B cell (primary cell): ENCODE data around the gene MAFG. TPM values are rescaled to one million over a fixed set of nuclear protein-coding genes. Genes with fewer than 3 reads are reported as not detected.

Experiments
- ATAC-seq: fragments of 200-7000 bp; cut with Tn5 transposase; one replicate; pipeline ENCODE4 v1.10.0; 2021; ENCODE audit warnings: low read depth, mild to moderate bottlenecking, moderate number of reproducible peaks, moderate library complexity
- CTCF ChIA-PET: fragments of 350-600 bp; sonication (Branson Sonifier 250); formaldehyde crosslinking; loops from one replicate; lab custom pipeline; 2021; ENCODE audit warnings: antibody characterized with exemption, inconsistent platforms; lab: Charles Lee
- POLR2A ChIA-PET: fragments of 350-600 bp; sonication (Branson Sonifier 250); formaldehyde crosslinking; loops from one replicate; lab custom pipeline; 2021; ENCODE audit warnings: antibody characterized with exemption; lab: Charles Lee
- DNase-seq: peaks from one replicate; pipeline ENCODE4 v3.0.0; 2013
- H2AFZ ChIP-seq: 2 replicates; pipeline ENCODE4 v1.6.1; 2012; ENCODE audit warnings: mild to moderate bottlenecking, low read depth, low read length; ENCODE audit not compliant: insufficient read depth, poor library complexity, severe bottlenecking
- H3K27ac ChIP-seq, 2 donors: 1 replicate in 1 of 2; 2 replicates in 1 of 2; pipeline ENCODE4 v1.5.1; 2012 to 2013; ENCODE audit warnings: low read length in 2 of 2, mild to moderate bottlenecking in 2 of 2, moderate library complexity in 1 of 2
- H3K27me3 ChIP-seq, 4 experiments: fragments of 200-600 bp in 1 of 4; sonication (generic) in 1 of 4; replicated peaks in 1 of 4; 1 replicate in 2 of 4; 2 replicates in 2 of 4; pipeline versions ENCODE4 v1.6.1 to v1.7.0; 2013 to 2016; ENCODE audit warnings: low read length in 3 of 4, mild to moderate bottlenecking in 2 of 4, mixed read lengths in 1 of 4, moderate library complexity in 1 of 4; ENCODE audit not compliant: insufficient read depth in 4 of 4, control insufficient read depth in 3 of 4; ENCODE audit errors: control extremely low read depth in 1 of 4
- H3K36me3 ChIP-seq, 2 experiments: replicated peaks in 1 of 2; 1 replicate in 1 of 2; 2 replicates in 1 of 2; pipeline versions ENCODE4 v1.6.1 to v1.7.1; 2013; ENCODE audit warnings: low read length in 1 of 2; ENCODE audit not compliant: insufficient read depth in 2 of 2, control insufficient read depth in 1 of 2; ENCODE audit errors: control extremely low read depth in 1 of 2, extremely low read depth in 1 of 2
- H3K4me1 ChIP-seq, 2 donors: fragments of 200-600 bp in 1 of 2; sonication (generic) in 1 of 2; 1 replicate in 1 of 2; 2 replicates in 1 of 2; pipeline versions ENCODE4 v1.5.1 to v1.6.1; 2013 to 2017; ENCODE audit warnings: low read length in 2 of 2; ENCODE audit not compliant: control insufficient read depth in 2 of 2, insufficient read depth in 2 of 2
- H3K4me2 ChIP-seq: replicated peaks from 2 replicates; pipeline ENCODE3; 2012; ENCODE audit warnings: mild to moderate bottlenecking, low read depth, low read length; ENCODE audit not compliant: poor library complexity, severe bottlenecking
- H3K4me3 ChIP-seq, 5 experiments: fragments of 200-600 bp in 1 of 5; sonication (generic) in 1 of 5; 1 replicate in 3 of 5; 2 replicates in 2 of 5; pipeline versions ENCODE4 v1.5.1 to v1.7.0; 2011 to 2016; ENCODE audit warnings: low read length in 4 of 5, mild to moderate bottlenecking in 4 of 5, low read depth in 2 of 5, control low read depth in 1 of 5, moderate library complexity in 1 of 5; ENCODE audit not compliant: insufficient read depth in 1 of 5; ENCODE audit errors: control extremely low read depth in 1 of 5, extremely low read depth in 1 of 5
- H3K79me2 ChIP-seq: fragments of 200-600 bp; sonication (generic); one replicate; pipeline ENCODE4 v1.6.0; 2016; ENCODE audit warnings: low read length; ENCODE audit not compliant: control insufficient read depth, insufficient read depth
- H3K9ac ChIP-seq: fragments of 200-600 bp; sonication (generic); 2 replicates; pipeline ENCODE4 v1.6.1; 2017; ENCODE audit warnings: mild to moderate bottlenecking, low read length, moderate library complexity
- H3K9me3 ChIP-seq, 3 donors: one replicate each; pipeline versions ENCODE4 v1.6.1 to v1.7.1; 2013; ENCODE audit warnings: low read length in 2 of 3; ENCODE audit not compliant: control insufficient read depth in 2 of 3, insufficient read depth in 1 of 3; ENCODE audit errors: control extremely low read depth in 1 of 3
- H4K20me1 ChIP-seq: 2 replicates; pipeline ENCODE4 v1.6.0; 2012; ENCODE audit warnings: mild to moderate bottlenecking, low read length; ENCODE audit not compliant: insufficient read depth, control insufficient read depth, poor library complexity, severe bottlenecking
- H3K27ac Mint-ChIP-seq: one replicate; pipeline ENCODE4 v1.8.0; 2021; ENCODE audit warnings: mixed read lengths
- H3K27me3 Mint-ChIP-seq: one replicate; pipeline ENCODE4 v1.8.0; 2021; ENCODE audit warnings: mixed read lengths
- H3K4me1 Mint-ChIP-seq: one replicate; pipeline ENCODE4 v1.8.0; 2021; ENCODE audit warnings: mixed read lengths
- H3K4me3 Mint-ChIP-seq: one replicate; pipeline ENCODE4 v1.8.0; 2021; ENCODE audit warnings: mixed read lengths
- H3K9me3 Mint-ChIP-seq: one replicate; pipeline ENCODE4 v1.8.0; 2022; ENCODE audit warnings: mixed read lengths; ENCODE audit not compliant: insufficient read depth
- EZH2 ChIP-seq: IDR thresholded peaks from 2 replicates; pipeline ENCODE4 v1.6.1; 2012; ENCODE audit warnings: borderline replicate concordance, low read depth, mild to moderate bottlenecking, moderate library complexity, low read length; ENCODE audit not compliant: insufficient read depth, poor library complexity, severe bottlenecking
- WGBS: methylation state at CpG from one replicate; pipeline ENCODE4 v1.1.5; 2013; ENCODE audit warnings: missing lambda C conversion rate; ENCODE audit not compliant: insufficient coverage; 5-methylcytosine and 5-hydroxymethylcytosine counted together
- intact Hi-C: fragments of 100-400 bp; cut with micrococcal nuclease; formaldehyde crosslinking; loops from one replicate; pipeline ENCODE4 v1.10.0; 2022
- polyA plus RNA-seq: library from polyadenylated mRNA; depleted of rRNA; stranded (reverse); fragments of >200 nt; gene quantifications from 2 replicates; pipeline ENCODE4 v1.2.3, GENCODE V29; 2012
- total RNA-seq, 2 donors: library from RNA; stranded (reverse); fragments of 120-200 nt in 1 of 2; gene quantifications; 1 replicate in 1 of 2; 2 replicates in 1 of 2; pipeline versions ENCODE4 v1.2.3 to v1.2.4, GENCODE V29; 2013 to 2022
- TF ChIP-seq, protein P1 (sequence below): fragments of 200-600 bp; IDR thresholded peaks from one replicate; pipeline ENCODE4 v1.8.0; 2022; ENCODE audit warnings: antibody characterized with exemption, mild to moderate bottlenecking

MAFG gene
- total and polyA plus RNA-seq, 2 donors (not counting 1 experiment from before 2014, with no cell fraction given): 11.4 to 27.9 TPM

DNA sequence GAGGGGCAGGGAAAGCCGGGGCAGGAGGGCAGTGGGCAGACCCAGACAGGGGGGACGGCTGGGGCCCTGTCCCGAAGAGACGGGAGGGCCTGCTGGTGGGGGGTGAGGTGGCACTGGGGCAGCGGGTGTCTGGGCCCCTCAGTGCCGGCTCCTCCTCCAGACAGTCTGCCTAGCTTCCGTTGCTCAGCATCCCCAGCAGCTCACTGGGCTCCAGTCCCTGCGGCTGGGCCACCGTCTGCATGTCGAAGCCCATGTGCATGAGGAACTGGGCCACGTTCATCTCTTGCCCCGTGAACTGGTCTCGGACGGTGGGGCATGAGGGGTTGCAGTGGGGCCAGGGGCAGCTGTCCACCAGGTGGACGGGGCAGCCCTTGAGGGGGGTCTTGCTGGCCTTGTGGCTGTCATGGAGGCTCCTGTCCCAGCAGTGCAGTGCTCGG lies 25.3 kb upstream of the MAFG start:
- TF ChIP-seq, protein P1, sequence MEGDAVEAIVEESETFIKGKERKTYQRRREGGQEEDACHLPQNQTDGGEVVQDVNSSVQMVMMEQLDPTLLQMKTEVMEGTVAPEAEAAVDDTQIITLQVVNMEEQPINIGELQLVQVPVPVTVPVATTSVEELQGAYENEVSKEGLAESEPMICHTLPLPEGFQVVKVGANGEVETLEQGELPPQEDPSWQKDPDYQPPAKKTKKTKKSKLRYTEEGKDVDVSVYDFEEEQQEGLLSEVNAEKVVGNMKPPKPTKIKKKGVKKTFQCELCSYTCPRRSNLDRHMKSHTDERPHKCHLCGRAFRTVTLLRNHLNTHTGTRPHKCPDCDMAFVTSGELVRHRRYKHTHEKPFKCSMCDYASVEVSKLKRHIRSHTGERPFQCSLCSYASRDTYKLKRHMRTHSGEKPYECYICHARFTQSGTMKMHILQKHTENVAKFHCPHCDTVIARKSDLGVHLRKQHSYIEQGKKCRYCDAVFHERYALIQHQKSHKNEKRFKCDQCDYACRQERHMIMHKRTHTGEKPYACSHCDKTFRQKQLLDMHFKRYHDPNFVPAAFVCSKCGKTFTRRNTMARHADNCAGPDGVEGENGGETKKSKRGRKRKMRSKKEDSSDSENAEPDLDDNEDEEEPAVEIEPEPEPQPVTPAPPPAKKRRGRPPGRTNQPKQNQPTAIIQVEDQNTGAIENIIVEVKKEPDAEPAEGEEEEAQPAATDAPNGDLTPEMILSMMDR: no peak
- no peak for TF ChIP-seq EZH2
- no peak overlapping the region for H3K27ac Mint-ChIP-seq
- H3K9ac ChIP-seq: no peak overlapping the region
- WGBS: 95% methylated on average over 15 of the region's 16 CpGs
- H3K4me2 ChIP-seq: no peak overlapping the region
- no peak overlapping the region for H2AFZ ChIP-seq
- H3K4me3 ChIP-seq: no peak overlapping the region
- ChIA-PET POLR2A (no interaction called here), CTCF (interaction anchor here (0.6 kb wide), 1 partner anchor 25 kb away, joined by 3 read pairs; the partner anchor contains the start of gene MAFG)
- no peaks in the 10 kb centered on the region for H3K79me2 ChIP-seq
- H3K4me1 Mint-ChIP-seq: no peaks in the 10 kb centered on the region
- H3K4me3 Mint-ChIP-seq: no peak overlapping the region
- H3K4me1 ChIP-seq: no peaks in the 10 kb centered on the region
- intact Hi-C loops: no loop called here
- no peak for ATAC-seq
- H3K27ac ChIP-seq: no peak overlapping the region
- H3K27me3 Mint-ChIP-seq: peaks cover 9% of the 10 kb centered on the region
- no peaks in the 10 kb centered on the region for H4K20me1 ChIP-seq
- peaks cover 0 to 29% (median 4%) of the 10 kb centered on the region in 4 experiments for H3K27me3 ChIP-seq
- H3K9me3 Mint-ChIP-seq: no peaks in the 10 kb centered on the region
- H3K36me3 ChIP-seq: no peaks in the 10 kb centered on the region
- H3K9me3 ChIP-seq: peaks cover 0 to under 1% (median 0%) of the 10 kb centered on the region in 3 donors
- DNase-seq: no peak

DNA sequence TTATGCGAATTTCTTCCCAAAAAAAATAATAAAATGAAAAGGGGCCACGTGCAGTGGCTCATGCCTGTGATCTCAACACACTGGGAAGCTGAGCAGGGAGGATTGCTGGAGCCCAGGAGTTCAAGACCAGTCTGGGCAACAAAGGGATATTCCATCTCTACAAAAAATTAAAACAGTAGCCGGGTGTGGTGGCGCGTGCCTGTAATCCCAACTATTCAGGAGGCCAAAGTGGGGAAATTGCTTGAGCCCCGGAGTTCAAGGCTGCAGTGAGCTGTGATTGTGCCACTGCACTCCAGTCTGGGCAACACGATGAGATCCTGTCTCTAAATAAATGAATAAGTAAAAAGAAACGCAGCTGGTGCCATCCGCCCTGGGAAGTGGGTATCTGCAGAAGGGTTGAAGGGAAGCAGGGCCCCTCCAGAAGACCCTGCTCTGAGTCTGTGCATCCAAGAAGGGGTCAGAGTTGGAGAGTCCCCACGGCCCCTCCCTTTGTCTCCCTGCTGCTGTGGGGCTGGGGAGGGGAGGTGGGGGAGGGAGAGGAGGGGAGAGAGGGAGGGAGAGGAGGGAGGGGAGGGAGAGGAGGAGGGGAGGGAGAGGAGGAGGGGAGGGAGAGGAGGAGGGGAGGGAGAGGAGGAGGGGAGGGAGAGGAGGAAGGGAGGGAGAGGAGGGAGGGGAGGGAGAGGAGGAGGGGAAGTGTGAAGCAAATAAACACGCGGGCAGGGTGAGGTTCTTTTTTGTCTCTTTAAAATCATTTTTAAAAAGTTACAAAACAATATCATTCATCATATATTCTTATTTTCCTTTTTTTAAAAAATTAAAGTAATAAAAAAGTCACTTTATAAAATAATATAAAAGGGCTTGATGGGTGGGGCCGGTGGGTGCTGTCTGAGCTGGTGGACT lies 24.5 kb upstream of the MAFG start:
- ChIA-PET CTCF (no interaction called here), POLR2A (no interaction called here)
- Histone ChIP-seq H3K4me1 (no peaks in the 10 kb centered on the region), H3K4me3 (no peak overlapping the region), H3K27ac (no peak overlapping the region), H3K9ac (no peak overlapping the region), H4K20me1 (no peaks in the 10 kb centered on the region), H3K4me2 (no peak overlapping the region), H3K9me3 (no peaks in the 10 kb centered on the region), H3K27me3 (peaks cover 0 to 21% (median 0%) of the 10 kb centered on the region in 4 experiments), H2AFZ (no peak overlapping the region), H3K36me3 (no peaks in the 10 kb centered on the region), H3K79me2 (no peaks in the 10 kb centered on the region)
- ATAC-seq: no peak
- Mint-ChIP-seq H3K4me1 (no peaks in the 10 kb centered on the region), H3K27ac (no peak overlapping the region), H3K4me3 (no peak overlapping the region), H3K9me3 (no peaks in the 10 kb centered on the region), H3K27me3 (peaks cover 5% of the 10 kb centered on the region)
- 67% methylated on average over 10 of the region's 13 CpGs for WGBS
- intact Hi-C loops: no loop called here
- DNase-seq: no peak
- TF ChIP-seq EZH2: no peak
- TF ChIP-seq, protein P1: no peak
